GM21360 (cell line): ENCODE data around the gene TOMM40L.

ENCODE experiments used
- ATAC-seq: cut with Tn5 transposase; IDR thresholded peaks from one replicate; pipeline ENCODE4 v1.9.1; 2021; ENCODE audit warnings: mild to moderate bottlenecking, moderate library complexity; ENCODE audit not compliant: unreplicated experiment

TOMM40L gene

GRCh38 chr1:161225534-161226319 lies at the start of gene TOMM40L:
TOMM40L (plus strand) TSS chr1:161226060; CDS start chr1:161226490, 430 bp downstream.
- peak; percentile 93 for ATAC-seq

GRCh38 chr1:161176468-161177111 lies 49.3 kb upstream of the TOMM40L start:
- no peak for ATAC-seq

- ATAC-seq, result peak; percentile 84
Observed at GRCh38 chr1:161177112-161177935, 48.5 kb upstream of the TOMM40L start, which contains the start of gene B4GALT3. B4GALT3 (minus strand) TSS chr1:161177507; CDS start chr1:161176060, 1,447 bp downstream.

- no peak for ATAC-seq
Observed at GRCh38 chr1:161177936-161178244, 48.0 kb upstream of the TOMM40L start.

- no peak for ATAC-seq
Observed at GRCh38 chr1:161179698-161180097, 46.2 kb upstream of the TOMM40L start.

- no peak for ATAC-seq
Observed at GRCh38 chr1:161180639-161181038, 45.2 kb upstream of the TOMM40L start.

GRCh38 chr1:161182214-161182613 lies 43.6 kb upstream of the TOMM40L start:
- ATAC-seq, result no peak

GRCh38 chr1:161185282-161185682 lies 40.6 kb upstream of the TOMM40L start:
- ATAC-seq, result peak; percentile 65

- peak; percentile 38 for ATAC-seq
Observed at GRCh38 chr1:161185732-161186311, 40.0 kb upstream of the TOMM40L start.

GRCh38 chr1:161187311-161187710 lies 38.5 kb upstream of the TOMM40L start:
- no peak for ATAC-seq

- no peak for ATAC-seq
Observed at GRCh38 chr1:161188381-161188780, 37.5 kb upstream of the TOMM40L start.

GRCh38 chr1:161189036-161189435 lies 36.8 kb upstream of the TOMM40L start:
- no peak for ATAC-seq

- no peak for ATAC-seq
Observed at GRCh38 chr1:161190962-161191521, 34.8 kb upstream of the TOMM40L start.

GRCh38 chr1:161191971-161192370 lies 33.9 kb upstream of the TOMM40L start:
- no peak for ATAC-seq

GRCh38 chr1:161192476-161193465 lies 33.1 kb upstream of the TOMM40L start:
- ATAC-seq, result no peak

- ATAC-seq, result no peak
Observed at GRCh38 chr1:161193561-161194235, 32.2 kb upstream of the TOMM40L start.

GRCh38 chr1:161195171-161195570 lies 30.7 kb upstream of the TOMM40L start:
- ATAC-seq, result no peak

- ATAC-seq, result no peak
Observed at GRCh38 chr1:161196111-161196510, 29.7 kb upstream of the TOMM40L start.
